NCI-H774 (cell line): ENCODE results near the gene C2orf49.

Source experiments
- DNase-seq: peaks from one replicate; lab custom pipeline; 2025; lab: John Stamatoyannopoulos, UW

C2orf49 gene

DNA sequence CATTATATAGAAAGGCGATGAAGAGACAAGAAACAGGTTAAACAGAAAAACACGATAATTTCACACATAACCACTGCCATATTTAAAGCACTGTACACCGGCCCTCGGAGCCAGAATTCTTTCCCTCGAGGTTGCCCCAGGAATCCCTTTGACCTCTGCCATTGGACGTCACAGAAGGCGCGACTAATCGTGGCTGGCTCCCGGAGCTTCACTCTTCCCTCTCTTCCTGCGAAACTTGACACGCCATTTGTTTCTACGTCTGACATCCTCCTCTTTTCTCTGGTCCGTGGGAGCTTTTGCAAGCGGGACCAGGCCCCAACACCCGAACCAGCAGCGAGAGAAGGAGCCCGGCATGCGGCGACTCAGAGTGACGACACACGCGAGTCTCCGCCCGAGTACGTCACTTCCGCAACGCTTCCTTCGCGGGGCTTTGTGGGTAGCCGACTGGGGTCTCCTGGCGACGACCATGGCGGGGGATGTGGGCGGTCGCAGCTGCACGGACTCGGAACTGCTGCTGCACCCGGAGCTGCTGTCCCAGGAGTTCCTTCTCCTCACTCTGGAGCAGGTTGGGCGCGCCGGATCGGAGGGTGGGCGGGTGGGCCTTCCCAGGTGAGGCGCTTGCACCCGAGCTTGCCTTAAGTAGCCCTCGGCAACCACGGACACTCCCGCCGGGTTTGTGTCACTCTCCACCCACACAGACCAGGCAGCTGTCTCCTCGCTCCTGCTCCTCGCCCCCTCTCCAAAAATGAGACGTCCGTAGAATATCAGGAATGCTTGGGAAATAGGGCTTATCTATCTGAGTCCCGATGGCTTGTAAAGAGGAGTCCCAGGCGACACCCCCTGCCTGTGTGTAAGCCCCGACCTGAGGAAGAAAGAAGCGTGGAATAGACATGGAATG is at the start of gene C2orf49:
Gene C2orf49 (plus strand): TSS at position 419 of the 898 bp plus-strand sequence. CDS start 48 bp downstream, at position 467.
- peak; percentile 87 for DNase-seq

DNA sequence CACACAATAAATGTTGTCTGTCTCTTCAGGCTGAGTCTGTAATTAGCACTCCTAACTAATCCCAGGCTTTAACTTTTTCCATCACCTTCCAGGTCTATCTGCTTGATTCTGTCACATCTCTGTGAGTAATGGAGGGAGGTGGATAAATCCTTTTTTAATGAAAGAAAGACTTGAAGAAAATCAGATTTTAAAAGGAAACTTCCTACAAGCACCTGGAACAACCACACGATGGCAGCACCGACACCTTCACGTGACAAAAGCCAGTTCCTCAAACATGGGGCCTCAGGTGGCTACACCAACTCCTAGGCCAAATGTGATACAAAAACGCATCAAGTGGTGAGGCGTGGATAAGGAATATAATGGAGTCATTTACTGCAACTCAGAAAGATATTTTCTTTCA is 49.6 kb upstream of the C2orf49 start:
- no peak for DNase-seq

DNA sequence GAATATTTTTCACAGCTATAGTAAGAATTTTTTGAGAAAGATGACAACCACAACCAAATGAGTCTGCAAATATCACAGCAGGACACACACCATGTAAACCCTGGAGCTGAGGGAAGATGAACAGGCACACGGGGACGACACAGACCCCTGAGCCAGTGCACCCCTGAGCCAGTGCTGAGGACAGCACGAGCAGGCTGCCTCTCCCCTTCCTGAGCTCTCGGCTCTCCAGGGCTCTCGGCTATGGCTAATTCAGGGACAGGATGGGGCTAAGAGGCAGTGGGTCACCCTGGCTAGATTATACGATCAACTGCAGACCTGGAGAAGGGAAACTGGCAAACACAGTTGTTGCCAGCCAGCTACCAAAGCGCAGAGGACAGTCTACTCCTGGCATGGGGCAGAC is 49.2 kb upstream of the C2orf49 start:
- no peak for DNase-seq

DNA sequence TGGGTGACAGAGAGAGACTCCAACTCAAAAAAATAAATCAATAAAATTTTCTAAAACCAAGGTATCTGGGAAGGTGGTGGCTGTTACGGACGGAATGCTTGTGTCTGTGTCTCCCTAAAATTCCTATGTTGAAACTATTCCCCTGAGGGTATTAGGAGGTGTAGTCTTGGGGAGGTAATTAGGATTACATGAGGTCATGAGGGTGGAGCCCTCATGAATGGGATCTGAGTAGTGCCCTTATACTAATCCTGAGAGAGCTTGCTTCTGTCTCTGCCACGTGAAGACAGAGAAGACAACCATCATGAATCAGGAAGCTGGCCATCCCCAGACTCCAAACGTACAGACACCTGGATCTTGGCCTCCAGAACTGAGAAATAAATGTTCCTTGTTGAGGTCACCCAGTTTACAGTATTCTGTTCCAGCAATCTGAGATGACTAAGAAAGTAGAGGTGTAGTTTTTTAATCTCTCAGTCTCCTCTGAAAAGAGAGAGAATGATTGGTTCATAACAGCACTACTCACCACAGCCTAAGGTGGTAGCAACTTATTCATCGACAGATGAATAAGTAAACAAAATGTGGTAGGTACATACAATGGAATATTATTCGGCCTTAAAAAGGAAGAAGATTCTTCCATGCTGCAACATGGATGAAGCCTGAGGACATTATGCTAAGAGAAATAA is 46.2 kb upstream of the C2orf49 start:
- DNase-seq, result no peak

DNA sequence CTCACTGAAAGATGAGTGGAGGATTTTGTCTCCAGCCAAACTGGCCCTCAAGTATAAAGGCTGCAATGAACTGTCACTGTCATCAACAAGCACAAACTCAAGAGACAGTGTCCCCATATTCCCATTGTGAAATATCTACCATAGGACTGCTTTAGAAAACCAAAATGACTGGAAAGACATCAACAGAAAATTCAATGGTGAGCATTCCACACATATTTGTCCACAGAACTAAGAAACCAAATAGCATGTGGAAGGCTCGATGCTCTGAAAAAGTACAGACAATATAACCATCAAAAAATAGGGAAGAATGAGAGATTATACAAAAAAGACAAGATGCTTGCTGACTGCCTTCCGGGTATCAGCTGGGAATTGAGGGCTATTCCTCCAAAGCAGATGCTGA is 45.4 kb upstream of the C2orf49 start:
- DNase-seq, result no peak

DNA sequence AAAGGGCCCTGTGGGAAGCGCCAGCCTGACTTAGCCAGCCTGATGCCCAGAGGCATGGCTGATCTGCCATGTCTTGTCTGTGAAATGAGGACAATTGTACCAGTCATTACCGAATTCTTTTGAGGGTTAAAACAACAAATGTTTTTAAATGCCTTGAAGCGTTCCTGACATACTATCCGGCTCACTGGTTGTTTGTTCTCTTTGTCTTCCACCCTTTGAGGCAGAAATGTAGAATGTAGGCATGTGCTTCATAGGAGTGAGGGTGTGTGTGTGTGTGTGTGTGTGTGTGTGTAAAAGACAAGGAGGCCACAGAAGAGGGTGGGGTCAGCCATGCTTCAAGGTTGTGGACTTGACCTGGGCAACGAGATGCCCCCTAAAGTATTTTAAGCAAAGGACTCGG is 43.3 kb upstream of the C2orf49 start:
- no peak for DNase-seq

DNA sequence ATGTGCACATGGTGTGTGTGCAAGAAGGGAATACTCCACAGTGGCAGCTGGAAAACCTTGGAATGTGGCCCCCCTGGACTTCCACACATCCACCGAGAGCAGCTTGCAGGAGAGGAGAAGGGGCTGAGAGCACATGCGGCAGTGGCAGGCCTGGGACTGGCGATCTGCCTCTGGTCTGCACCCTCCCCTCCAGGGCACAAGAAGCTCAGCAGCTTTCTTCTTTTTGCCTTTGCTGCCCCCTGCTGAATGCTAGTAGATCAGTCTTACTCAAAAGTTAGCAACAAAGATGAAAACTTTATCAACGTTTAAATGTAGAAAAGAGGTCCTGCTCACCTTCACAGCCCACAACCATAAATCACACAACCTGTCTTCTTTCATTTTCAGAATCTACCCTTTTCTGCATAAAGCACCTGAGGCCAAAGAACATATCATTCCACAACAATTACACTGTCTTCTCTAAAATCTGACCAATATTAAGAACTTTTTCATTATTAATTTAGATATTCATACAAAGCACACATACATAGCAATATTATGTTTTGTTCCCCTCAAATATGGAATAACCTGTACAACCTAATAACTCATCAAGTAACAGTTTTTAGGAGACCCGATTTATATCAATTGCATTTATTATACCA is 42.4 kb upstream of the C2orf49 start:
- no peak for DNase-seq

DNA sequence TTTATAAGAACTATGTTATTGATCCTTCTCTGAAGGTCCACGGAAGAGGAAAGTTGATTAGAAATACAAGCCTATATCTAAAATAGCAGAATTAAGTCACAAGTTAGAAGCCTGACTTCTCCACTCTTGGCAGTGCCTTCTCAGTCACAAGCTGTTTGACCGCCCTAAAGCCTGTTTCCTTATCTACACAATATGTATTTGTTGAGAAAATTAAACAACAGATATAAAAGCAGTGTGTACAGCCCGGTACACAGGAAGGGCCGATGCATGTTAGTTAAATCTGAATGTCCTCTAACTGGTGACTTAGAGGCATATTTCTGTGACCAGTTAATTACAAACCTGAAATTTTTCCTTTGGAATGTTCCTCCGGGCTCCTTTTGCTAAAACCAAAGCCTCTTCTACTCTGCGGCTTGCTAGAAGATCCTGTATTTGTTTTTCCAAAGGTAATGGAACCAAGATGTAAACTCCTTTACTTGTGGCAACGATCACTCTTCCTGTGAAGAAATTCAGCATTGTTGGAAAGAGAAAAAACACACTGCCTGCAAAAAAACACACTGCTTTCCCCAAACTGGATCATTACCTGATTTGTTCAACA is 41.2 kb upstream of the C2orf49 start:
- DNase-seq, result no peak

DNA sequence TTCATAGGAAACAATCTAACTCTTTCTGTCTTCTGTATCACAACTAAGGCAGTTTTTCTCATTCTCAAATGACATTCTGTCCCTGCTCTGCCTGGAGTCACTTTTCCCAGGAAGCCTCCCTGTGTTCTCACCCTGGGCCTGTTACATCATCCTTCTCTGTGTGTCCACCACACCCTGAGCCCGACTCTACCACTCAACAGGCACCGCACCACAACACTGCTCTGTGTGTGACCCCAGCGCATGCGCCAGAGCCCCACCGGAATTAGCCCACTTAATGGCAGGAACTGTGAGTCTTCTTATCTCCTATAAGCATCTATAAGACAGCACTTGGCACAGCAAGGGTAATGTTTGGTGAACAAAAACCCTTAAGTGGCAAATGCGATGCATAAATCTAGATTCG is 40.1 kb upstream of the C2orf49 start:
- no peak for DNase-seq

DNA sequence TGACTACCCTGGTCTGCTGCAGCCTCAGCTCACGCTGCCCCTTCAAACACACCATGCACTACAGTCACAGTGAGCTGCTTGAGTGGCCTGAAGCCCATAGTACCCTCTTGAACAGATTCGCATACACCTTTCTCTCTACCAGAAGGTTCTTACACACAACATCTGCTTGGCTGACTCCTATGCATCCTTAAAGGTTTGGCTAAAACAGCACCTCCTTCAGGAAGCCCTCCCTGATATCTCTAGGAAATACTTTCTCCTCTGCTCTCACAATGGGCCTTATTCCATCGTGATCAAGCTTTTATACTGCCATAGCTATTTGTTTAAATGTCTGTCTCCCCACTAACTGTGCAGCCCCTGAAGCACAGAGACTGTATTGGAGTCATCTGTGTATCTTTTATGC is 39.3 kb upstream of the C2orf49 start:
- DNase-seq, result no peak

DNA sequence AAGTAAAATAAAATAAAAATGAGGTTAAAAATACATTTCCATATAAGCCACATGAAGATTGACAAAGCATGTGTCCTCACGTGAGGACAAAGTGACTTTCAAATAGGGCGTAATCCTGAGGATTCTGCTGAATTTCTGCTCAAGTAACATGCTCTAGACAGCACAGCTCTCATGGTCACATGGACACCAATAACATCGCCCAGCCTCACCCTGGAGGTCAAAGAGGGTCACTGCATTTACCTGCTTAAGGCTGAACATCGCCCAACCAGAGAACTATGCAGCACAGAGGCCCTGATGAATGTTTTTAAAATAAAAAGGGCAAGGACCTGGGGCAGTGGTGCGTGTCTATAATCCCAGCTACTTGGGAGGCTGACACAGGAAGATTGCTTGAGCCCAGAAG is 38.0 kb upstream of the C2orf49 start:
- DNase-seq, result no peak

DNA sequence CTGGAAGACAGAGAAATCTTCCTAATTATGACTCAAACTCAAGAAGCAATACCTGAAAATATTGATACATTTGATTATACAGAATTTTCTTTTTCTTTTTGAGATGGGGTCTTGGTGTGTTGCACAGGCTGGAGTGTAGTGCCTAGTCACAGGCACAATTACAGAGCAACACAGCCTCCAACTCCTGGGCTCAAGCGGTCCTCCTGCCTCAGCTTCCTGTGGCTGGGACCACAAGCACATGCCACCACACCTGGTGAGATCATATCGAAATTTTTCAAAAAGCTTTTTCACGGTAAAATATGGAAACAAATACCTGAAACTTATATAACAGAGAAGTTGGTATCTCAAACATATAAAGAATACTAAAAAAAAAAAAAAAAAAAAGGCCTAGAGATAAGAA is 35.7 kb upstream of the C2orf49 start:
- no peak for DNase-seq

DNA sequence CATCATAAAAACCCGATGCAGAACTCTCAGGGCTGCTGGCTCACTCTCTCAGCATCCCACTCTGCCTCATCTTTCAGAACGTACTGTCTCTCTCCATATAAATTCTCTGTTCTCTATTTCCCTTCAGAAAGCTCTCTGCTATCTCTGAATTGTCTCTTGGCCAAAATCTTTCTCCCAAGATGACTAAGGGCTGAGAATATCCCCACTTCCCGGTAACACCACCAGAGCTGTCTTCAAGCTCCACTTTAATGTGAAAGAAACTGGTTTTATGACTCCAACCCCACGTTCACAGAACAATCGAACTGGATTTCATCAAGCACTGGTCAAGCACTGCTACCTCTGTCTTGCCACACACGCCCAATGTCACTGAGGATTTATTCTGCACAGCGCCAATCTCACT is 30.2 kb upstream of the C2orf49 start:
- no peak for DNase-seq

DNA sequence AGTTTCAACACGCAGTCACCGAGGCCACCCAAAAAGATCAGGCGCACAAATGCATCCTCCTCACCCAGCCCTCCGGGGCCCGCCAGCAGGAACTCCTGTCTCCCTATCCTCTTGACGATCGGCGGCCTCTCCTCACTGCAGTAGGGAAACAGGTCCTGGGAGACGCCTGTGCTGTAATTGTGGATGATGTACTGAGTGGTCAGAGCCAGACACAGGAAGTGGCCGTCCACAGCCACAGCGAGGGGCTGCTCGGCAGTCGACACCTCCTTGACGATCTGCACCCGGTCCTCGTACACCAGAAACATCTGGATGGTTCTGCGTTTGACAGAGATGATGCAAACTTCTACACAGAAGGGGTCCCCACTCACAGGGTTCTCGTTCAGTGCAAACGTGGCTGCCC is 29.8 kb upstream of the C2orf49 start:
- DNase-seq, result no peak

DNA sequence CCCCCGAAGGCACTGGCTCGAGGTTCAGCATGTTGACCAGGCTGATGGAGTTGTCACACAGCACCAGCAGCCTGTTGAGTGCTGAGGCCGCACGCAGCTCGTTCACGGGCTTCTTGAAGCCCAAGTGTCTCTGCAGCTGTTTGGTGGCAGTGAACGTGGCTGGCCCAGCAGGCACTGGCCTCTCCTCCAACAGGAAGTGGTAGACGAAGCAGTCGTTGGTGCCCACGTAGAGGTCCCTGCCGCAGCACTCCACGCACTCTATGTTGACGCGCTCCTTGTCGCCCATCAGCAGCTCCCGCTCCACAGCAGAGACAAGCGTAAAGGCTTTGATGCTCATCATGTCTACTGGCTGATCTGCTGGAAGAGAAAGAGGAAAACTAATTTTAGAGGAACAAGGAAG is 29.4 kb upstream of the C2orf49 start:
- DNase-seq, result no peak

DNA sequence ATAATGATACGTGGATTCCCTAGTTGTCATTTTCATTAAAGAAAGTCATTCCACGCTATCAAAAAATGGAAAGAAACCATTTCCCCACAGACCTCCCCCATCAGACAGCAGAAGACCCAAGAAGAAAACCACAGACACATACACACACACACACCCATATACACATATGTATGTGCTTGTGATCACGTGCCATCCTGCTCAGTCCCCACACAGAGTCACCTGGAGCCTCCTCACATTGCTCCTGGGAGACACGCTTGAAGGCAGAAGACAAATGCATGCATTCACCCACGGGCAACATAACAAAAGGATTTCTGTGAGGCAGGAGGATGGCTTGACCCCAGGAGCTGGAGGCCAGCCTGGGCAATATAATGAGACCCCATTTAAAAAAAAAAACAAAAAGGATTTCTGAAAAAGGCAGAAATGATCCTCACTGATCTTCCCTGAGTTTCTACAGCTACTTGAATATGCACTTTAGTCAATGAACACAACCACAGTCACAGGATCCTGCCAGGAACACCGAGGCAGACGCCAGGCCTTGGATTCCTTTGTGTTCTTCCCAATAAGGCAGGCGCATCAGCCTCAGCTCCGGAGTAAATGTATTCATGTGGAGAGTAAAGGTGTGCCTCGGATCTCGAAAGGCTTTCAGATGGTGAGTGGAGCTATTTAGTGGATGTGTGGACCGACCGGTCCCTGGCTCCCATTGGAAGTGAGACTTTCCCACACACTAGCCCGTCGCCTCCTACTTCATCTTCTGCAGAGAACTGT is 28.8 kb upstream of the C2orf49 start:
- DNase-seq, result no peak

DNA sequence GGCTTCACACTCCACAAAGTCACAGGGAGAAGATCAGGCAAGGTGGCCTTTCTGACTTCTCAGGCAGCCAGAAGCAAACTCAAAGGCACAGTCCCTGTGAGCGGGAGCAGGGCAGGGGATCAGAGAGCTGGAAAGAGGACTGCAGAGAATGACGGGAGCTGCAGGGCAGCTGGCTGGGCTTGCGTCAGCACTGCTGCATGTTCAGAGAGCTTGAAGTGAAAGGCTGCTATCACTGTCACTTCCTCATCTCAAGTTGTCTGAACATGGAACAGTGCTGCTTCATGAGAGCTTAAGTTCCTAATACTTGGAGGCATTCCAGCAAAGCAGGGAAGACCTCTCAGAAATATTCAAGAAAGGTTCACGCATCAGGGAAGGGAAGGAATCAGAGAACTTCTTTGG is 28.2 kb upstream of the C2orf49 start:
- DNase-seq, result no peak

DNA sequence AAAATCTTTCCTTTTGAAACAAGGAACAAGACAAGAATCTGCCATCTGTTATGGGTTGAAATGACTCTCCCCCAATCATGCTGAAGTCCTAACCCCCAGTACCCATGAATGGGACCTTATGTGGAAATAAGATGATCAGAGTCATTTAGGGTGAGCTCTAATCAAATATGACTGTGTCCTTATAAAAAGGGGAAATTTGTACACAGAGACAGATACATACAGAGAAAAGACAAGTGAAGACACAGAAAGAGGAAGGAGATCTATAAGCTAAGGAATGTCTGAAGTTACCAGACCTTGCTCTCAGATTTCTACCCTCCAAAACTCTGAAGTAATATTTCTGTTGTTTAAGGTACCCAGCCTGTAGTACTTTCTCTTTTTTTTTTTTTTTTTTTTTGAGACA is 23.5 kb upstream of the C2orf49 start:
- no peak for DNase-seq

DNA sequence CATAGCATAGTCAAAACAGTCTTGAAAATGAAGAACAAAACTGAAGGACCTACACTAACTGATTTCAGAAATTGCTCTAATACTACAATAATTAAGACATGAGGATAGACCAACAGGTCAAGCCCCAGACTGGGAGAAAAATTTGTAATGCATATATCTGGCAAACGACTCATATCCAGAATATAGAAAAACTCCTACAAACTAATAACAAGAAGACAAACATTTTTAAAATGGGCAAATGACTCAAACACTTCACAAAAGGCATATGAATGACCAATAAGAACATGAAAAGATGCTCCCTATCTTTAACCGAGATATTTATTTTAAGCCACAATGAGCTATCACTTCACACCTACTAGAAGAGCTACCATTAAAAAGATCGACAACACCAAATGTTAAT is 22.0 kb upstream of the C2orf49 start:
- DNase-seq, result no peak

DNA sequence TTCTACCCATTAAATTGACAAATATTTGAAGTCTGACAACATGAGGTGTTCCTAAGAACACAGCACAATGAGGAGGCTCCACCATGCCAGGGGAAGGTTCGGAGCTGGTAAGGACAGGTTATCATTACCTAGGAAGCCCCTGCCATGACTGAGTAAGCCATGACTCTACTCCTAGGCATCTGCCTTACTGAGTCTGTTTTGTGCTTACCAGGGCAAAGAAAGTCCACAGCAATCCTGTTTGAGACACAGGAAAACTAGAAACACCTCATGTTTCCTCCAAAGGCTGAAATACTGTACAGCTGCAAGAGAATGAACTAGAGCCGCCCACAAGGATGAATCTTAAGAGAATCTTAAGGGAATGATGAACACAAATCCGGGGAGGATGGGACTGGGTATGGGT is 19.4 kb upstream of the C2orf49 start:
- no peak for DNase-seq

DNA sequence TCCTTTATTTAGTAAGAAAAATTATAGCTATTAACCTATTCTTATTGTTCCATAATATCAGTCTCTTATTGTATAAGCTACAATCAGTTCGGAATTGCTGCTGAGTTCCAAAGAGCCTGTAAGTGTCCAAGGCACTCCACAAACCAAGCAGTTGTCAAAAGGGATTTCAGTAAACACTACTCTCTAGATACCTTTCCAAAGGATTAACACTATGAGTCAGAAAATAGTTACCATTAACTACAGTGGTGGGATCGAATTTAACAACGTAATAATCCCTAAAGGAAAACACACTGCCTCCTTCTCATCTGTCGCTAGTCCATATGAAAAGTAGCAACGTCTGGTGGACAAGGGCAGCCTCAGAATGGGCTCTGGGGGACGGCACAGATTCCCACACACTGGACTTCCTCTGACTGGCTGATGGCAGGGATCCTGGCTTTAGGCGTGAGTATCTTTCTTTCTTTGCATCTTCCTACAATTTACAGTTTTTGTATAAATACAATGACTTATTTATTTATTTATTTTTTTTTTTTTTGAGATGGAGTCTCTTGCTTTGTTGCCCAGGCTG is 16.6 kb upstream of the C2orf49 start:
- no peak for DNase-seq
